Brain microvascular endothelial cell (primary cell): ENCODE measurements around the gene CERS1.

Experiments used
- DNase-seq: peaks from one replicate; pipeline ENCODE4 v3.0.0-alpha.2; 2020
- H3K27ac ChIP-seq: fragments of 250-450 bp; sonication (Bioruptor Pico); 2 replicates; pipeline ENCODE4 v1.5.1; 2020; ENCODE audit warnings: mild to moderate bottlenecking, moderate library complexity
- H3K27me3 ChIP-seq: fragments of 250-450 bp; sonication (Bioruptor Pico); replicated peaks from 2 replicates; pipeline ENCODE4 v1.5.1; 2020; ENCODE audit warnings: mild to moderate bottlenecking
- H3K36me3 ChIP-seq: fragments of 250-450 bp; sonication (Bioruptor Pico); replicated peaks from 2 replicates; pipeline ENCODE4 v1.5.1; 2020; ENCODE audit warnings: mild to moderate bottlenecking
- H3K4me3 ChIP-seq: 2 replicates; pipeline ENCODE4 v1.5.1; 2011; ENCODE audit warnings: low read depth, mild to moderate bottlenecking, control low read depth, low read length, moderate library complexity
- in situ Hi-C: cut with HindIII; loops from 2 replicates; pipeline ENCODE4 v1.10.0; 2017; ENCODE audit warnings: low sequenced_read_pairs, low pct_ligation_motif_present
- TF ChIP-seq, protein P1 (sequence below): IDR thresholded peaks from 2 replicates; pipeline ENCODE4 v1.5.1; 2011; ENCODE audit warnings: low read depth, mild to moderate bottlenecking, moderate library complexity, low read length, control low read depth, inconsistent platforms; ENCODE audit errors: missing control alignments

CERS1 gene

DNA sequence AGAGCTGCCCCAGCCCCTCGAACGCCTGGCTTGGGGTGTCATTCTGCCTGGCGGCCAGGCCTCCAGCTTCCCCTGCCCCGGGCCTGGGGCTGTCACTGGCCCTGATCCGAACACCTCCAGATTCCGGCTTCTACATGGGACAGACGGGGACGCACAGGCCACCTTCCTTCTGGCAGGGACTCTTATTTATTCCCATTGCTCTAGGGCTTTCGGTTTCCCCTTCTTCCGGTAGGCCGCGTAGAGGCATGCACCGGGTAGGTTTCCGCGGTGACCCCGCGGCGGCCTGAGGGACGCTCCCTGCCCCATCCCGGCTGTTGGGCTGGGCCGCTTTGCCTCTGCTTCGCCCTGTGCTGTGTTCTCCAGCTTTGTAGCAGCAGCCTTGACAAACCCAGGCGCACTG, 28.2 kb downstream of the CERS1 start:
- TF ChIP-seq, protein P1, sequence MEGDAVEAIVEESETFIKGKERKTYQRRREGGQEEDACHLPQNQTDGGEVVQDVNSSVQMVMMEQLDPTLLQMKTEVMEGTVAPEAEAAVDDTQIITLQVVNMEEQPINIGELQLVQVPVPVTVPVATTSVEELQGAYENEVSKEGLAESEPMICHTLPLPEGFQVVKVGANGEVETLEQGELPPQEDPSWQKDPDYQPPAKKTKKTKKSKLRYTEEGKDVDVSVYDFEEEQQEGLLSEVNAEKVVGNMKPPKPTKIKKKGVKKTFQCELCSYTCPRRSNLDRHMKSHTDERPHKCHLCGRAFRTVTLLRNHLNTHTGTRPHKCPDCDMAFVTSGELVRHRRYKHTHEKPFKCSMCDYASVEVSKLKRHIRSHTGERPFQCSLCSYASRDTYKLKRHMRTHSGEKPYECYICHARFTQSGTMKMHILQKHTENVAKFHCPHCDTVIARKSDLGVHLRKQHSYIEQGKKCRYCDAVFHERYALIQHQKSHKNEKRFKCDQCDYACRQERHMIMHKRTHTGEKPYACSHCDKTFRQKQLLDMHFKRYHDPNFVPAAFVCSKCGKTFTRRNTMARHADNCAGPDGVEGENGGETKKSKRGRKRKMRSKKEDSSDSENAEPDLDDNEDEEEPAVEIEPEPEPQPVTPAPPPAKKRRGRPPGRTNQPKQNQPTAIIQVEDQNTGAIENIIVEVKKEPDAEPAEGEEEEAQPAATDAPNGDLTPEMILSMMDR = no peak
- peaks cover 10% of the 10 kb centered on the region for H3K27me3 ChIP-seq
- no peak overlapping the region for H3K27ac ChIP-seq
- H3K36me3 ChIP-seq = peaks cover 49% of the 10 kb centered on the region
- H3K4me3 ChIP-seq = no peak overlapping the region
- in situ Hi-C loops = loop anchor here (25.0 kb wide), 1 partner anchor 280 kb away; the partner anchor contains the start of gene REX1BD
- DNase-seq = no peak

GRCh38 chr19:18867199-18867598, 28.8 kb downstream of the CERS1 start:
- H3K27me3 ChIP-seq = peaks cover 10% of the 10 kb centered on the region
- TF ChIP-seq, protein P1 = no peak
- H3K4me3 ChIP-seq = no peak overlapping the region
- in situ Hi-C loops = loop anchor here (25.0 kb wide), 1 partner anchor 280 kb away; the partner anchor contains the start of gene REX1BD
- H3K36me3 ChIP-seq = peaks cover 55% of the 10 kb centered on the region
- H3K27ac ChIP-seq = no peak overlapping the region
- no peak for DNase-seq

DNA sequence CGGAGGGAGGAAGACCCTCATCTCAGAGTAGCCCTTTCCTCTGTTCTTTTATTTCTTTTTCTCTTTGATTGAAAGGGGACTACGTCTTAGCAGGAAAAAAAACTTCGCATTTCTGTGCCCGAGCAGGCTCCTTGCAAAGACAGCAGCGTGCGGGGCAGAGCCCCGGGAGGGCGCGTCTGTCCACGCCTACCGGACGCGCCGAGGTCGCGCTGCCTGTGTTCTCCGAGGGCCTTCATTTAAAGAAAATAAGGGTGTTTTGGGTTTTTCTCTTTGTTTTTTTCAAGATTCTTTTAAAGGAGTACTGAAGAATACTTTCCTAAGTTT, 29.2 kb downstream of the CERS1 start:
- TF ChIP-seq, protein P1 = no peak
- no peak for DNase-seq
- in situ Hi-C loops = loop anchor here (25.0 kb wide), 1 partner anchor 279 kb away; the partner anchor contains the start of gene REX1BD
- Histone ChIP-seq H3K27me3 (peaks cover 10% of the 10 kb centered on the region), H3K4me3 (no peak overlapping the region), H3K27ac (no peak overlapping the region), H3K36me3 (peaks cover 59% of the 10 kb centered on the region)

GRCh38 chr19:18865973-18866799, 29.8 kb downstream of the CERS1 start:
- Histone ChIP-seq H3K27ac (no peak overlapping the region), H3K4me3 (no peak overlapping the region), H3K36me3 (peaks cover 65% of the 10 kb centered on the region), H3K27me3 (peaks cover 10% of the 10 kb centered on the region)
- DNase-seq = peak; percentile 31
- TF ChIP-seq, protein P1 = peak; percentile 82
- in situ Hi-C loops = loop anchor here (25.0 kb wide), 1 partner anchor 279 kb away; the partner anchor contains the start of gene REX1BD

DNA sequence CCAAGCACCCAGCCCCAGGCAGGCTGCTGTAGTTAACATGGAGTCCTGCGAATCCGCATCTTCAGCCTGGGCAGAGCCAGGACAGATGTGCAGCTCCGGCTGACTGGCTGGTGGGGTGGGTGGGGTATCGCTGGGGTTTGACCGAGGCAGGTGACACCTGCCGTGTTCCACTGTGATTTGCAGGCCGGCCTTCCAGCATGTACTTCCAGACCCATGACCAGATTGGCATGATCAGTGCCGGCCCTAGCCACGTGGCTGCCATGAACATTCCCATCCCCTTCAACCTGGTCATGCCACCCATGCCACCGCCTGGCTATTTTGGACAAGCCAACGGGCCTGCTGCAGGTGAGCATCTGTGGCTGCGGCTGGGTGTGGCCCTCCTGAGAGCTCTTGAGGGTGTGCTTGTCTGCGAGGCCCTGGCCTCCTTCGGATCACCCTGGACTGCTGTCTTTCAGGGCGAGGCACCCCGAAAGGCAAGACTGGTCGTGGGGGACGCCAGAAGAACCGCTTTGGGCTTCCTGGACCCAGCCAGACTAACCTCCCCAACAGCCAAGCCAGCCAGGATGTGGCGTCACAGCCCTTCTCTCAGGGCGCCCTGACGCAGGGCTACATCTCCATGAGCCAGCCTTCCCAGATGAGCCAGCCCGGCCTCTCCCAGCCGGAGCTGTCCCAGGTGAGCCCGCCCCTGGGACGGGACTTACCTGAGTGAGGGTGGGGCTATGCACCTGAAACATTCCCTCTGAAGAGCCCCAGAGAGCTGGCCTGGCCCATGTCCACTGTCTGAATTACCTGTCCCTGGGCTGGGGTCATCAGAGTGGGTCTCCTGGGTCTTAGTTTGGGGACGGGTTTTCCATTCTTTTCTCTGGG, 30.6 kb downstream of the CERS1 start:
- H3K36me3 ChIP-seq = peaks cover 73% of the 10 kb centered on the region
- H3K27ac ChIP-seq = no peak overlapping the region
- no peak overlapping the region for H3K4me3 ChIP-seq
- peaks cover 6% of the 10 kb centered on the region for H3K27me3 ChIP-seq
- TF ChIP-seq, protein P1 = no peak
- in situ Hi-C loops = loop anchor here (25.0 kb wide), 1 partner anchor 278 kb away; the partner anchor contains the start of gene REX1BD
- no peak for DNase-seq
